Stimulated activated CD4-positive, alpha-beta T cell treated with anti-CD3 and anti-CD28 coated beads, Interleukin-1b, Interleukin-23, amount 100 ng/mL, for 24 hours (primary cell): ENCODE measurements around the gene SERTAD2.

Experiments used
- DNase-seq, 4 experiments: peaks; one replicate each; pipeline ENCODE4 v3.0.0-alpha.2; 2020; ENCODE audit warnings: low read depth in 4 of 4, low spot score in 1 of 4

The SERTAD2 gene

GRCh38 chr2:64653109-64654062, at the start of gene SERTAD2:
Gene SERTAD2 (minus strand): TSS chr2:64653913. CDS start chr2:64636871, 17,042 bp downstream.
- peak; percentile 41 to 70 (median 59) for DNase-seq

GRCh38 chr2:64700133-64700809, 46.6 kb upstream of the SERTAD2 start:
- DNase-seq = no peak

GRCh38 chr2:64699712-64700111, 46.0 kb upstream of the SERTAD2 start:
- DNase-seq = no peak

- no peak for DNase-seq
Observed at GRCh38 chr2:64698668-64699444, 45.1 kb upstream of the SERTAD2 start.

- DNase-seq = no peak
Observed at GRCh38 chr2:64698177-64698643, 44.5 kb upstream of the SERTAD2 start.

GRCh38 chr2:64697297-64698176, 43.8 kb upstream of the SERTAD2 start:
- DNase-seq = no peak

GRCh38 chr2:64696636-64697035, 42.9 kb upstream of the SERTAD2 start:
- no peak for DNase-seq

GRCh38 chr2:64695721-64696261, 42.1 kb upstream of the SERTAD2 start:
- DNase-seq = no peak

GRCh38 chr2:64692401-64692800, 38.7 kb upstream of the SERTAD2 start:
- no peak for DNase-seq

- no peak for DNase-seq
Observed at GRCh38 chr2:64688909-64689308, 35.2 kb upstream of the SERTAD2 start.

- no peak for DNase-seq
Observed at GRCh38 chr2:64686283-64686956, 32.7 kb upstream of the SERTAD2 start.

GRCh38 chr2:64685430-64685829, 31.7 kb upstream of the SERTAD2 start:
- no peak for DNase-seq

GRCh38 chr2:64683771-64684510, 30.2 kb upstream of the SERTAD2 start:
- DNase-seq = no peak

GRCh38 chr2:64681479-64681967, 27.8 kb upstream of the SERTAD2 start:
- no peak for DNase-seq

- DNase-seq = no peak
Observed at GRCh38 chr2:64679673-64680425, 26.1 kb upstream of the SERTAD2 start.

- DNase-seq = no peak
Observed at GRCh38 chr2:64678771-64679590, 25.3 kb upstream of the SERTAD2 start.

GRCh38 chr2:64677530-64677929, 23.8 kb upstream of the SERTAD2 start:
- no peak for DNase-seq
